PC-3 (cell line): ENCODE data around the gene CEP112. TPM values are rescaled to one million over a fixed set of nuclear protein-coding genes. Genes with fewer than 3 reads are reported as not detected.

Experiments
- ATAC-seq: fragments of 200-7000 bp; cut with Tn5 transposase; 2 replicates; pipeline ENCODE4 v1.9.1; 2020; ENCODE audit warnings: mild to moderate bottlenecking, moderate library complexity
- BruUV-seq: library from RNA; stranded (reverse); fragments of 400-500 nt; replicated peaks from 2 replicates; lab custom pipeline; 2021; lab: Mats Ljungman, UMichigan
- CTCF ChIA-PET: fragments of 300-600 bp; sonication (Branson Sonifier 250); formaldehyde crosslinking; loops from one replicate; lab custom pipeline; 2022; ENCODE audit warnings: antibody characterized with exemption; lab: Charles Lee
- POLR2A ChIA-PET: fragments of 300-600 bp; sonication (Branson Sonifier 250); formaldehyde crosslinking; loops from one replicate; lab custom pipeline; 2022; ENCODE audit warnings: antibody characterized with exemption; ENCODE audit not compliant: unreplicated experiment; lab: Charles Lee
- DNase-seq: peaks from one replicate; pipeline ENCODE4 v3.0.0-alpha.2; 2015
- H2AFZ ChIP-seq: fragments of 300-600 bp; sonication (generic); 2 replicates; pipeline ENCODE4 v1.6.0; 2016; ENCODE audit warnings: antibody characterized with exemption, low read length
- H3F3A ChIP-seq: fragments of 300-600 bp; sonication (generic); one replicate; pipeline ENCODE4 v1.6.0; 2017; ENCODE audit warnings: antibody characterized with exemption, low read length, control low read depth, mild to moderate bottlenecking; ENCODE audit not compliant: unreplicated experiment
- H3K27ac ChIP-seq: fragments of 300-600 bp; sonication (generic); 2 replicates; pipeline ENCODE4 v1.5.1; 2016; ENCODE audit warnings: mild to moderate bottlenecking, low read length
- H3K27me3 ChIP-seq: fragments of 300-600 bp; sonication (generic); 2 replicates; pipeline ENCODE4 v1.6.1; 2016; ENCODE audit warnings: low read length, mixed read lengths
- H3K36me3 ChIP-seq: fragments of 300-600 bp; sonication (generic); 2 replicates; pipeline ENCODE4 v1.6.1; 2016; ENCODE audit warnings: low read depth, mixed run types, low read length, mixed read lengths
- H3K4me1 ChIP-seq: fragments of 300-600 bp; sonication (generic); 2 replicates; pipeline ENCODE4 v1.5.1; 2016; ENCODE audit warnings: low read length; ENCODE audit not compliant: insufficient read depth
- H3K4me2 ChIP-seq: fragments of 300-600 bp; sonication (generic); 2 replicates; pipeline ENCODE4 v1.6.0; 2016; ENCODE audit warnings: low read length
- H3K4me3 ChIP-seq: fragments of 300-600 bp; sonication (generic); 2 replicates; pipeline ENCODE4 v1.5.1; 2016; ENCODE audit warnings: mild to moderate bottlenecking, low read length, mixed read lengths
- H3K79me2 ChIP-seq: fragments of 300-600 bp; sonication (generic); 2 replicates; pipeline ENCODE4 v1.6.1; 2017; ENCODE audit warnings: low read length, mixed read lengths
- H3K9ac ChIP-seq: fragments of 300-600 bp; sonication (generic); 2 replicates; pipeline ENCODE4 v1.6.0; 2016; ENCODE audit warnings: mild to moderate bottlenecking, low read length
- H3K9me2 ChIP-seq: fragments of 300-600 bp; sonication (generic); replicated peaks from 2 replicates; pipeline ENCODE4 v1.6.1; 2016; ENCODE audit warnings: mixed run types, low read length, mixed read lengths
- H3K9me3 ChIP-seq: fragments of 300-600 bp; sonication (generic); 2 replicates; pipeline ENCODE4 v1.6.1; 2016; ENCODE audit warnings: low read length, mixed read lengths
- H4K20me1 ChIP-seq: fragments of 300-600 bp; sonication (generic); 2 replicates; pipeline ENCODE4 v1.6.1; 2016; ENCODE audit warnings: low read length, mixed read lengths
- EZH2 ChIP-seq: fragments of 300-600 bp; sonication (generic); IDR thresholded peaks from one replicate; pipeline ENCODE4 v1.6.1; 2017; ENCODE audit warnings: antibody characterized with exemption, mild to moderate bottlenecking, low read length; ENCODE audit not compliant: unreplicated experiment
- EZH2phosphoT487 ChIP-seq: fragments of 300-600 bp; sonication (generic); IDR thresholded peaks from 2 replicates; pipeline ENCODE4 v1.6.1; 2018; ENCODE audit warnings: mild to moderate bottlenecking, antibody characterized with exemption, low read length, borderline replicate concordance
- intact Hi-C: fragments of 100-400 bp; cut with micrococcal nuclease; formaldehyde crosslinking; loops from 2 replicates; pipeline ENCODE4 v1.9.0; 2023
- total RNA-seq: library from RNA; depleted of rRNA; stranded (reverse); fragments of >200 nt; gene quantifications from 2 replicates; pipeline ENCODE4 v1.2.3, GENCODE V29; 2014
- TF ChIP-seq, protein P1 (sequence below): fragments of 300-600 bp; sonication (generic); conservative IDR thresholded peaks from 2 replicates; pipeline ENCODE4 v1.5.1; 2017; ENCODE audit warnings: antibody characterized with exemption, low read depth, mild to moderate bottlenecking, low read length

Gene CEP112
- total RNA-seq, 1 experiment from 2014 or later: 6.5 TPM

DNA sequence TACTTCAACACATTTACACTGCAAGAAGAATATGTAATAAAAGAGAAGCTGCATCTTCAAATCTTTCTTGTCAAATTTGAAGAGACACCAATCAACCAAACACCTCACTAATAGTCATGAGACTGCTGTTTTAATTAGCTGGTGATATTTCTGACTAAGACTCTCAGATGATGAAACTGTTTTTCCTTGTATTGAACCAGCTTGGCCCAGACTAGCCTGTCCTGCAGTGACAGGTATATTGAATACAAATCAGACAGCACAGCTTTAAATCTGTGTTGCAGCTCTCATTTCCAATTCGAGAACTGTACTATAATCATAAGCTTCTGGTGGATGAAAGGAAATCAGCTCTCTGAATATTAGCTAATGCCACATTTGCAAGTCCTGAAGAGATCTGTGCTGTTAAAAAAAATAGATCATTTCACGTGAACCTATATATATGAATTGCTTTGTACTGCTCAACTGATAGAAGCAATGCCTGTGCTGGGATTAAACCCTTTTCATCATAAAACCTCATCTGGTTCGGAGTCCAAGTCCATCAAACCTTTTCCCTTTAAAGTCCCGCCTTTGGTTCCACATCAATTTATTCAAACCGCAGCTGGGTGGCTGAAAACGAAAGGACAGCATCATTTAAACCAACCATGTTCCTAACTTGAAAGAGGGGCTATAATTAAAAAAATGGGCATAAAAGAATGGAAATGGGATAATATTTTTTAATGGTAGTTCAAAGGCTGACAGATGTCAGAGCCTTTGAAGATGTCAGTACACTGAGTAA, 306.2 kb downstream of the CEP112 start:
- TF ChIP-seq, protein P1, sequence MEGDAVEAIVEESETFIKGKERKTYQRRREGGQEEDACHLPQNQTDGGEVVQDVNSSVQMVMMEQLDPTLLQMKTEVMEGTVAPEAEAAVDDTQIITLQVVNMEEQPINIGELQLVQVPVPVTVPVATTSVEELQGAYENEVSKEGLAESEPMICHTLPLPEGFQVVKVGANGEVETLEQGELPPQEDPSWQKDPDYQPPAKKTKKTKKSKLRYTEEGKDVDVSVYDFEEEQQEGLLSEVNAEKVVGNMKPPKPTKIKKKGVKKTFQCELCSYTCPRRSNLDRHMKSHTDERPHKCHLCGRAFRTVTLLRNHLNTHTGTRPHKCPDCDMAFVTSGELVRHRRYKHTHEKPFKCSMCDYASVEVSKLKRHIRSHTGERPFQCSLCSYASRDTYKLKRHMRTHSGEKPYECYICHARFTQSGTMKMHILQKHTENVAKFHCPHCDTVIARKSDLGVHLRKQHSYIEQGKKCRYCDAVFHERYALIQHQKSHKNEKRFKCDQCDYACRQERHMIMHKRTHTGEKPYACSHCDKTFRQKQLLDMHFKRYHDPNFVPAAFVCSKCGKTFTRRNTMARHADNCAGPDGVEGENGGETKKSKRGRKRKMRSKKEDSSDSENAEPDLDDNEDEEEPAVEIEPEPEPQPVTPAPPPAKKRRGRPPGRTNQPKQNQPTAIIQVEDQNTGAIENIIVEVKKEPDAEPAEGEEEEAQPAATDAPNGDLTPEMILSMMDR: no peak
- TF ChIP-seq EZH2 (no peak), EZH2phosphoT487 (no peak)
- POLR2A ChIA-PET: no interaction called here
- no peaks in the 10 kb centered on the region for H3K9me3 ChIP-seq
- H3K4me1 ChIP-seq: no peaks in the 10 kb centered on the region
- H2AFZ ChIP-seq: no peak overlapping the region
- H3K27me3 ChIP-seq: no peaks in the 10 kb centered on the region
- no peaks in the 10 kb centered on the region for H3K36me3 ChIP-seq
- intact Hi-C loops: no loop called here
- H3K9me2 ChIP-seq: no peaks in the 10 kb centered on the region
- no peak overlapping the region for H3K9ac ChIP-seq
- no peak for DNase-seq
- H3F3A ChIP-seq: no peaks in the 10 kb centered on the region
- no peak for ATAC-seq
- BruUV-seq: no TSS peak
- CTCF ChIA-PET: no interaction called here
- H4K20me1 ChIP-seq: no peaks in the 10 kb centered on the region
- H3K79me2 ChIP-seq: no peaks in the 10 kb centered on the region
- no peak overlapping the region for H3K4me3 ChIP-seq
- H3K4me2 ChIP-seq: no peak overlapping the region
- no peak overlapping the region for H3K27ac ChIP-seq

DNA sequence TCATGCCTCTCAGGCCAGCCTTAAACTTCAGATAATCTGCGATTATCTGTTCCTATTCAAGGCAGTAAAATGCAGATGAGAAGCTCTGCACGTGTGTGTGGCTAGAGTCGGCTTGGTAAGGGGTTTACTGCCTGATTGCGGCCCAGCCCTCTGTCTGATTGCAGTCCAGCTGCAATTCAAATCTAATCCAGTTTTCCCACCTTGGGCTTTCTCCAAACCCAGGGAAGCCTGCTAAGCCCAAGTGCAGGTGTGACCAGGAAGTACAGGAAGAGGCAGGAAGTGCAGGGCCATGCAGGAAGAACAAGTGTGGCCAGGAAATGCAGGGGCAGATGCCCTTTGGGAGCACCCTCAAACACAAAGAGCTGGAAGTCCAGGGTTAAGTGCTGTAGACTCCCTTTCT, 314.9 kb downstream of the CEP112 start:
- Histone ChIP-seq H3K79me2 (no peaks in the 10 kb centered on the region), H3K9me3 (no peaks in the 10 kb centered on the region), H3K4me2 (no peak overlapping the region), H3K4me1 (no peaks in the 10 kb centered on the region), H3K27ac (no peak overlapping the region), H3F3A (no peaks in the 10 kb centered on the region), H3K27me3 (no peaks in the 10 kb centered on the region), H3K4me3 (no peak overlapping the region), H4K20me1 (no peaks in the 10 kb centered on the region), H3K9me2 (no peaks in the 10 kb centered on the region), H2AFZ (no peak overlapping the region), H3K9ac (no peak overlapping the region), H3K36me3 (no peaks in the 10 kb centered on the region)
- BruUV-seq: no TSS peak
- TF ChIP-seq, protein P1: no peak
- TF ChIP-seq EZH2 (no peak), EZH2phosphoT487 (no peak)
- ATAC-seq (no peak), DNase-seq (no peak)
- intact Hi-C loops: no loop called here
- ChIA-PET CTCF (no interaction called here), POLR2A (no interaction called here)

DNA sequence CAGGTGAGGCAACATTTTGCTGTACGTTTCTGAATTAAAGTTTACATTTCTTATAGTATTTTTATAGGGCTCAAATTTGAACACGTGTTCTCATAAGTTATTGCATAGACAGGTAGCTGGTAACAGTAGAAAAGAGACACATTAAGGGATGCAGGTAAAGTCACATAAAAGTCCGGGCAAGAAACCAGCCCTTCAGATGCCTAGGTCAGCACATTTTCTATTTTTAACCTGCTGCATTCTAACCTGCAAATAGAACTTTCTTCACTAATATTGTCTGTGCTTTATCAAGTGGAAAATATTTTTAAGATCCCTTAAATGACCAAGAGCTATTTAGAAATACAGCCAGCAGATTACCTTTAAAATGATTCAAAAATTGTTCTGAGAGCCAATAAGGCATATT, 323.1 kb downstream of the CEP112 start:
- ATAC-seq (no peak), DNase-seq (no peak)
- Histone ChIP-seq H4K20me1 (no peaks in the 10 kb centered on the region), H3K4me2 (no peak overlapping the region), H3K27ac (no peak overlapping the region), H3K27me3 (no peaks in the 10 kb centered on the region), H3F3A (no peaks in the 10 kb centered on the region), H3K4me1 (no peaks in the 10 kb centered on the region), H3K4me3 (no peak overlapping the region), H3K36me3 (no peaks in the 10 kb centered on the region), H3K9me3 (no peaks in the 10 kb centered on the region), H3K9ac (no peak overlapping the region), H3K79me2 (no peaks in the 10 kb centered on the region), H2AFZ (no peak overlapping the region), H3K9me2 (no peaks in the 10 kb centered on the region)
- BruUV-seq: no TSS peak
- POLR2A ChIA-PET: no interaction called here
- intact Hi-C loops: no loop called here
- TF ChIP-seq EZH2: no peak
- TF ChIP-seq EZH2phosphoT487: no peak
- TF ChIP-seq, protein P1: no peak
- CTCF ChIA-PET: no interaction called here
